ENCODE data around the gene RTTN.
A peak's percentile ranks its signal among the peaks of the same experiment; 100 is the strongest.
"Not testable (repeated sequence)": the region's sequence is repeated elsewhere in the genome, so short reads cannot be mapped to it uniquely, and the experiment has no call there.

Gene RTTN

GRCh38 chr18:70151614-70152013, 53.9 kb downstream of the RTTN start:
- DNase-seq: no peak

GRCh38 chr18:70149616-70150301, 55.7 kb downstream of the RTTN start:
- no peak for DNase-seq

GRCh38 chr18:70149156-70149555, 56.3 kb downstream of the RTTN start:
- no peak for DNase-seq

GRCh38 chr18:70148039-70148938, 57.2 kb downstream of the RTTN start:
- DNase-seq: no peak

GRCh38 chr18:70146174-70146573, 59.3 kb downstream of the RTTN start:
- no peak for DNase-seq

- DNase-seq: no peak
These were observed 63.5 kb downstream of the RTTN start for GRCh38 chr18:70142001-70142400.

- no peak for DNase-seq
These were observed 66.3 kb downstream of the RTTN start for GRCh38 chr18:70139138-70139537.

GRCh38 chr18:70135604-70136003, 69.9 kb downstream of the RTTN start:
- DNase-seq: no peak

GRCh38 chr18:70132999-70133398, 72.5 kb downstream of the RTTN start:
- peak; percentile 68 for DNase-seq

GRCh38 chr18:70128271-70128670, 77.2 kb downstream of the RTTN start:
- DNase-seq: no peak

GRCh38 chr18:70127359-70127758, 78.1 kb downstream of the RTTN start:
- DNase-seq: no peak

- no peak for DNase-seq
These were observed 78.7 kb downstream of the RTTN start for GRCh38 chr18:70126832-70127231.

GRCh38 chr18:70124139-70124538, 81.3 kb downstream of the RTTN start:
- no peak for DNase-seq

GRCh38 chr18:70121842-70122241, 83.6 kb downstream of the RTTN start:
- DNase-seq: no peak

GRCh38 chr18:70116949-70117348, 88.5 kb downstream of the RTTN start:
- DNase-seq: no peak

- no peak for DNase-seq
These were observed 92.0 kb downstream of the RTTN start for GRCh38 chr18:70113511-70113910.

- DNase-seq: no peak
These were observed 94.8 kb downstream of the RTTN start for GRCh38 chr18:70110678-70111077.

GRCh38 chr18:70107091-70107490, 98.4 kb downstream of the RTTN start:
- no peak for DNase-seq

- not testable (repeated sequence) for DNase-seq
These were observed 102.6 kb downstream of the RTTN start for GRCh38 chr18:70102854-70103253.

GRCh38 chr18:70089858-70090257, 115.6 kb downstream of the RTTN start:
- no peak for DNase-seq

GRCh38 chr18:70086085-70086484, 119.4 kb downstream of the RTTN start:
- DNase-seq: no peak

GRCh38 chr18:70085641-70086040, 119.8 kb downstream of the RTTN start:
- no peak for DNase-seq

- DNase-seq: no peak
These were observed 123.1 kb downstream of the RTTN start for GRCh38 chr18:70082430-70082829.

- DNase-seq: no peak
These were observed 127.4 kb downstream of the RTTN start for GRCh38 chr18:70078106-70078505.

All from kidney glomerular epithelial cell (primary cell).